Astrocyte of the spinal cord (primary cell): ENCODE data around the gene JPT2.
A peak's percentile ranks its signal among the peaks of the same experiment; 100 is the strongest.

ENCODE experiments used
- DNase-seq: peaks from one replicate; pipeline ENCODE4 v3.0.0; 2011; ENCODE audit warnings: low read depth, low spot score
- H3K4me3 ChIP-seq: 2 replicates; pipeline ENCODE4 v1.5.1; 2011; ENCODE audit warnings: low read depth, mild to moderate bottlenecking, low read length, moderate library complexity
- in situ Hi-C: cut with HindIII; loops from 2 replicates; pipeline ENCODE4 v1.10.0; 2017; ENCODE audit warnings: low sequenced_read_pairs
- TF ChIP-seq, protein P1 (sequence below): IDR thresholded peaks from 2 replicates; pipeline ENCODE4 v1.5.1; 2012; ENCODE audit warnings: low read depth, mild to moderate bottlenecking, low read length, inconsistent platforms

The JPT2 gene

DNA sequence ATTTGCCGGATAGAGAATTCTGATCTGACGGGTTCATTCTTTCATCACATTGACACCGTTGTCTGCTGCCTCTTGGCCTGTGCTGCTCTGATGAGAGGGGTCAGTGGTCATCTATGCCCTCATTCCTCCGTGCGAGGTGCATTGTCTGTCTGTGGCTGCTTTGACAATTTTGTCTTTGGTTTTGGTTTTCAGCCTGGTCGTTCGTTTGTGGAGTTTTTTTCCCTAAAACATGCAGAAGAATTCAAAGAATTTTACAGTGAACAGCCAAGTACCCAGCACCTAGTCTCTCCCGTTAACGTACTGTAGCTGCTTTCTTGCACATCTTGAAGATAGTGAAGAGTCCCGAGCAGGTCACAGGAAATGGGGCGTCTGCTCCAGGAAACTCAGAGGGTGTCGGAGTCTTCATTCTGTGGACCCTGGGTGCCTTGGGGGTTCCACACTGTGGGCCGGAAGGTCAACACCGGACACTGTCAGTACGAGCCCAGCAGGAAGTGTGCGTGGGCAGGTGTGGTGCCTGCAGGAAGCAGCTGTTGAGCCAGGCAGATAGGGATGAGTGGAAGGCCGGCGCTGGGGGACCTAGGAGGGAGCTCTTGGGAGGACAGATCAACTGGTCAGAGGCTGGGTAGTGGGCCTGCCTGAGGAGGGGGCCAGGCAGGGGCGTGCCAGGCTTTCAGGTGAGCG, 37.7 kb upstream of the JPT2 start:
- no peak overlapping the region for H3K4me3 ChIP-seq
- in situ Hi-C loops = no loop called here
- DNase-seq = no peak
- TF ChIP-seq, protein P1, sequence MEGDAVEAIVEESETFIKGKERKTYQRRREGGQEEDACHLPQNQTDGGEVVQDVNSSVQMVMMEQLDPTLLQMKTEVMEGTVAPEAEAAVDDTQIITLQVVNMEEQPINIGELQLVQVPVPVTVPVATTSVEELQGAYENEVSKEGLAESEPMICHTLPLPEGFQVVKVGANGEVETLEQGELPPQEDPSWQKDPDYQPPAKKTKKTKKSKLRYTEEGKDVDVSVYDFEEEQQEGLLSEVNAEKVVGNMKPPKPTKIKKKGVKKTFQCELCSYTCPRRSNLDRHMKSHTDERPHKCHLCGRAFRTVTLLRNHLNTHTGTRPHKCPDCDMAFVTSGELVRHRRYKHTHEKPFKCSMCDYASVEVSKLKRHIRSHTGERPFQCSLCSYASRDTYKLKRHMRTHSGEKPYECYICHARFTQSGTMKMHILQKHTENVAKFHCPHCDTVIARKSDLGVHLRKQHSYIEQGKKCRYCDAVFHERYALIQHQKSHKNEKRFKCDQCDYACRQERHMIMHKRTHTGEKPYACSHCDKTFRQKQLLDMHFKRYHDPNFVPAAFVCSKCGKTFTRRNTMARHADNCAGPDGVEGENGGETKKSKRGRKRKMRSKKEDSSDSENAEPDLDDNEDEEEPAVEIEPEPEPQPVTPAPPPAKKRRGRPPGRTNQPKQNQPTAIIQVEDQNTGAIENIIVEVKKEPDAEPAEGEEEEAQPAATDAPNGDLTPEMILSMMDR = no peak

DNA sequence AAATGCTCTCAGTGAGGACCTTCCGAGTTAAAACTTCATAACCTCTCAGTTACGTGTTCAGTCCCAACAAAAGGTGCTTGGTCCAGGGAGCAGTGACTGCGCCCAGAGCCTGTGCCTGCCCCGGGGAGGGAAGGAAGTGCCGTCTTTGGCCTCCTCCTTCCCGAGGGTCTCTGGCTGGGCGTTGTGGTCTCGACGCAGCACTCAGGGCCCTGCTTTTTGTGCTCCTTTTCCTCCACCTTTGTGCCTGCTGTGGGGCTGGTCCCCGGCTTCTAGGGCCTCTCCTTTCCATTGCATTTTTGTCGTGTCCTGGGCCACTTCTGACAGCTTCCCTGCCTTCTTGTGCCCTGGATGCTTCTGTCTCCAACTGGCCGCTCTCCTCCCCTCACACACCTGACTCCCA, 36.8 kb upstream of the JPT2 start:
- TF ChIP-seq, protein P1 = no peak
- in situ Hi-C loops = no loop called here
- no peak for DNase-seq

DNA sequence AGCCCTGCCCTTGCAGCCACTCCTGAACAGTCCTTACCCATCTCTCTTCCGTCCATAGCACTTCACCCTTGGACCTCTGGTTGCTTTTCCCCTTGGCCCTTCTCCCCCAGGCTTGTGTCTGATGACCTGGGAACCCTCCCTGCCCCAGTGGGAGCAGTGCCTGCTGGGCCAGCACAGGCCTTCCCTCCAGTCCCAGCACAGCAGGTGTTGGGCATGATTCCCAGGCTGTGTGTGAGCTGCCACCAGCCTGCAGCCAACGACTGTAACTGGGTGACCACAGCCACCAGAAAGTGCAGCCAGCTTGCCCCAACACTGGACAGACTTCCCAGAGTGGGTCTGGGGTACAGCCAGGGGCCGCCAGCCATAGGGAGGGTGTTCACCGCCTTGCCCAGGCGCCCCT, 35.9 kb upstream of the JPT2 start:
- TF ChIP-seq, protein P1 = no peak
- no peak for DNase-seq
- no peak overlapping the region for H3K4me3 ChIP-seq
- in situ Hi-C loops = no loop called here

More for the DNA sequence above, 36.8 kb upstream of the JPT2 start:
- H3K4me3 ChIP-seq = no peak overlapping the region

DNA sequence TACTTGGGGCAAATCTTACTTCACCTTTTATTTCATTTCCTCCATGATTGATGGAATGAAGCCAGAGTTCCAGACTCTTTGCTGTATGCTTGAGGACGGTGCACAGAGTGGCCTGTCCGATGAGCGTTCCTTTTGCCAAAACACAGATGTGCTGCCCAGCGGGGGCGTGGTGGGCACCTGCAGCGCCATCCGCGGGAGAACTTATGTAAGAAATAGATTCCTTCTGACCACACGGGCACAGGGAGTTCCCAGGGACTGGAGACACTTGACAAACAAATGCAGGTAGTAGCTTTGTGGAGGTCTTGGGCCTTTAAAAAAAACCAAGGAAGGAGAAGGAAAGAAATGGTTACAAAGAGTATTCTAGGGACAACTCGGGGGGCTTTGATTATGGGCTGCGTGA, 35.3 kb upstream of the JPT2 start:
- H3K4me3 ChIP-seq = no peak overlapping the region
- TF ChIP-seq, protein P1 = no peak
- no peak for DNase-seq
- in situ Hi-C loops = no loop called here

DNA sequence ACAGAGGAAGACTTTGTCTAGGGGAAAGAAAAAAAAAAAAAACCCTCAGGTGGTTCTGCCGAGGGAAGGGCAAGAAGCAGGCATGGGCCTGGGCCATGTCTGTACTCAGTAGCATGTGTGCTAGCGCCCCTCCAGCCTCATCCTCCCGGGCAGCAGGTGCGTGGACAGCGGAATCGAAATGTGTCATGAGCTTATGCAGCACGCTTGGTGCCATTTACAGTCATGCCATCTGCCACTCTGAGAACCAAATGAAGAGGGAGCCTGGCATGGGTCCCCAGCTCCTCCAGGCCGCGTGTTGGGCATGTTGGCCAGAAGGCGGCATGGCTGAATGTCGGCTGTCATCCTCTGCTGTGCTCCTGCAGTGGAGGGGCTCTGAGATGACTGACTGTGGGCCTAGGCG, 34.6 kb upstream of the JPT2 start:
- no peak for DNase-seq
- TF ChIP-seq, protein P1 = no peak
- in situ Hi-C loops = no loop called here
- H3K4me3 ChIP-seq = no peak overlapping the region

DNA sequence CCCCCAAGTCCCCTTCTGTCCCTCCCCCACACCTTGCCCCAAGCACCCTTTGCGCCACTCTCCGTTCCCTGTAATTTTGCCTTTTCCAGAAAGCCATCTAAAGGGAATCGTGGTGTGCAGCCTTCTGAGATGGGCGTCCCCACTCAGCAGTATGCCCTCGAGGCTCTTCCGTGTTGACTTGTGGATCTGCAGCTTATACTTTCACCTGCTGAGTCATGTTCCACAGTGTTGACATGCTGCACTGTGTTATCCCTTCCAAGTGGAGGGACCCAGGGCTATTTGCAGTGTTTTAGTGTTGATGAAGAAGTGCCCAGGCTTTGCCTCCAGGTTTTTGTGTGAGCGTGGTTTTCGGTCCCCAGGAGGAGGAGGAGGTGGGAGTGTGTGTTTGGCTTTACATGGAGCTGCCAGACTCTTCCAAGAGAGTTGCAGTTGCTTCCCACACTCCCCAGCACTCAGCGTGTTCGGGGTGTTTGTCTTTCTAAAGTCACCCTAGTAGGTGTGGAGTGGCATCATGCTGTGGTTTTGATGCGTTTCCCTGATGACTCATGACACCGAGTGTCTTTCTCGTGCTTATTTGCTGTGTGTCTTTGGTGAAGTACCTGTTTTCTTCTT, 32.1 kb upstream of the JPT2 start:
- TF ChIP-seq, protein P1 = no peak
- in situ Hi-C loops = no loop called here
- H3K4me3 ChIP-seq = no peak overlapping the region
- DNase-seq = peak; percentile 26
